ENCODE data around the gene MYH10.
"Not testable (repeated sequence)": the region's sequence is repeated elsewhere in the genome, so short reads cannot be mapped to it uniquely, and the experiment has no call there.

Gene MYH10

DNA sequence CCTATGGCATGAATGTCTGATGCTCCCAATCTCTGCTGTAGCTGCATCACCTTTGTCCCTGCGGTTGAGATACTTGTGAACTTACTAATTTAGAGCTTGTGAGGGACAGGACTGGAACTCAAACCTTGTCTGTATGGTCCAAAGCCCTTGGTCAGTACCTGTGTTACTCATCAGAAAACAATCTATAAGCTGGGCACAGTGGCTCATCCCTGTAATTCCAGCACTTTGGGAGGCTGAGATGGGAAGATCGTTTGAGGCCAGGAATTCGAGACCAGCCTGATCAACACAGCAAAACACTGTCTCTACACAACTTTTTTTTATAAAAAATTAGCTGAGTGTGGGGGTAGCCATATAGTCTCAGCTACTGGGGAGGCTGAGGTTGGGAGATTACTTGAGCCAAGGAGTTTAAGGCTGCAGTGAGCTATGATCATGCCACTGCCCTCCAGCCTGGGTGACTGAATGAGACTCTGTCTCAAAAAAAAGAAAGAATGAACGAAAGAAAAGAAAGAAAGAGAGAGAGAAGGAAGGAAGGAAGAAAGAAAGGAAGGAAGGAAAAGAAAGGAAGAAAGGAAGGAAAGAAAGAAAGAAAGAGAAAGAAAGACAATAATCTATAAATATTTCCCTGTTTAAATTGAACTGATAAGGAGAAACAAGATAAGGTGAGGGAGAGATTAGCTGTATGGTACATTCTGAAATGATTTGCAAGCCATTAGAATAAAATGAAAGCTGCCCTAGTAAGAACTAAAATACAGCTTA, 31.7 kb upstream of the MYH10 start:
- Histone ChIP-seq H3K9ac (ENCODE audit: low read length) (no peak overlapping the region), H3K9me2 (ENCODE audit: low read depth, low read length) (no peaks in the 10 kb centered on the region), H3K4me2 (ENCODE audit: low read length) (no peak overlapping the region), H3K36me3 (ENCODE audit: insufficient read depth, low read length) (no peaks in the 10 kb centered on the region), H3K9me3 (ENCODE audit: low read length) (no peaks in the 10 kb centered on the region), H2AFZ (ENCODE audit: low read length) (no peak overlapping the region), H3K27me3 (ENCODE audit: insufficient read depth, low read length) (no peaks in the 10 kb centered on the region), H3K27ac (ENCODE audit: low read depth, low read length, poor library complexity, severe bottlenecking) (no peak overlapping the region), H3K4me3 (ENCODE audit: low read depth, low read length, poor library complexity, severe bottlenecking) (no peak overlapping the region), H3K79me2 (ENCODE audit: insufficient read depth, low read length) (no peaks in the 10 kb centered on the region), H4K20me1 (ENCODE audit: insufficient read depth, low read length) (no peaks in the 10 kb centered on the region), H3K4me1 (ENCODE audit: insufficient read depth, low read length, severe bottlenecking) (no peaks in the 10 kb centered on the region), H3F3A (ENCODE audit: insufficient read depth, low read length) (no peaks in the 10 kb centered on the region)
- TF ChIP-seq EZH2 (IDR thresholded peaks at IDR 0.05; ENCODE audit: borderline replicate concordance, low read length), result no peak
- TF ChIP-seq, protein P1, sequence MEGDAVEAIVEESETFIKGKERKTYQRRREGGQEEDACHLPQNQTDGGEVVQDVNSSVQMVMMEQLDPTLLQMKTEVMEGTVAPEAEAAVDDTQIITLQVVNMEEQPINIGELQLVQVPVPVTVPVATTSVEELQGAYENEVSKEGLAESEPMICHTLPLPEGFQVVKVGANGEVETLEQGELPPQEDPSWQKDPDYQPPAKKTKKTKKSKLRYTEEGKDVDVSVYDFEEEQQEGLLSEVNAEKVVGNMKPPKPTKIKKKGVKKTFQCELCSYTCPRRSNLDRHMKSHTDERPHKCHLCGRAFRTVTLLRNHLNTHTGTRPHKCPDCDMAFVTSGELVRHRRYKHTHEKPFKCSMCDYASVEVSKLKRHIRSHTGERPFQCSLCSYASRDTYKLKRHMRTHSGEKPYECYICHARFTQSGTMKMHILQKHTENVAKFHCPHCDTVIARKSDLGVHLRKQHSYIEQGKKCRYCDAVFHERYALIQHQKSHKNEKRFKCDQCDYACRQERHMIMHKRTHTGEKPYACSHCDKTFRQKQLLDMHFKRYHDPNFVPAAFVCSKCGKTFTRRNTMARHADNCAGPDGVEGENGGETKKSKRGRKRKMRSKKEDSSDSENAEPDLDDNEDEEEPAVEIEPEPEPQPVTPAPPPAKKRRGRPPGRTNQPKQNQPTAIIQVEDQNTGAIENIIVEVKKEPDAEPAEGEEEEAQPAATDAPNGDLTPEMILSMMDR (IDR thresholded peaks at IDR 0.05; ENCODE audit: low read length), result no peak

DNA sequence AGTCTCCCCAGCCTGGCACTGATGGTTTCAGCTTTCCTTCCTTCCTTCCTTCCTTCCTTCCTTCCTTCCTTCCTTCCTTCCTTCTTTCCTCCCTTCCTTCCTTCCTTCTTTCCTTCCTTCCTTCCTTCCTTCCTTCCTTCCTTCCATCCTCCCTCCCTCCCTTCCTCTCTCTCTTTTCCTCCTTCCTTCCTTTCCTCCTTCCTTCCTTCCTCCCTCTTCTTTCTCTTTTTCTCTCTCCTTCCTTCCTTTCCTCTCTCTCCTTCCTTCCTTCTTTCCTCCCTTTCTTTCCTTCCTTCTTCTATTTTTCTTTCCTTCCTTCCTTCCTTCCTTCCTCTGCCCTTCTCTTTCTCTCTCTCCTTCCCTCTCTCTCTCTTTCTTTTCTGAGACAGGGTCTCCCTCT, 30.2 kb upstream of the MYH10 start:
- H3K79me2 ChIP-seq (ENCODE audit: insufficient read depth, low read length); H3K9me3 ChIP-seq (ENCODE audit: low read length); H4K20me1 ChIP-seq (ENCODE audit: insufficient read depth, low read length); H3K36me3 ChIP-seq (ENCODE audit: insufficient read depth, low read length); H3K9me2 ChIP-seq (ENCODE audit: low read depth, low read length); H3K27me3 ChIP-seq (ENCODE audit: insufficient read depth, low read length); H3K9ac ChIP-seq (ENCODE audit: low read length); H3K4me3 ChIP-seq (ENCODE audit: low read depth, low read length, poor library complexity, severe bottlenecking); H3K4me2 ChIP-seq (ENCODE audit: low read length); H3K4me1 ChIP-seq (ENCODE audit: insufficient read depth, low read length, severe bottlenecking); H2AFZ ChIP-seq (ENCODE audit: low read length); H3F3A ChIP-seq (ENCODE audit: insufficient read depth, low read length); H3K27ac ChIP-seq (ENCODE audit: low read depth, low read length, poor library complexity, severe bottlenecking): not testable (repeated sequence)

DNA sequence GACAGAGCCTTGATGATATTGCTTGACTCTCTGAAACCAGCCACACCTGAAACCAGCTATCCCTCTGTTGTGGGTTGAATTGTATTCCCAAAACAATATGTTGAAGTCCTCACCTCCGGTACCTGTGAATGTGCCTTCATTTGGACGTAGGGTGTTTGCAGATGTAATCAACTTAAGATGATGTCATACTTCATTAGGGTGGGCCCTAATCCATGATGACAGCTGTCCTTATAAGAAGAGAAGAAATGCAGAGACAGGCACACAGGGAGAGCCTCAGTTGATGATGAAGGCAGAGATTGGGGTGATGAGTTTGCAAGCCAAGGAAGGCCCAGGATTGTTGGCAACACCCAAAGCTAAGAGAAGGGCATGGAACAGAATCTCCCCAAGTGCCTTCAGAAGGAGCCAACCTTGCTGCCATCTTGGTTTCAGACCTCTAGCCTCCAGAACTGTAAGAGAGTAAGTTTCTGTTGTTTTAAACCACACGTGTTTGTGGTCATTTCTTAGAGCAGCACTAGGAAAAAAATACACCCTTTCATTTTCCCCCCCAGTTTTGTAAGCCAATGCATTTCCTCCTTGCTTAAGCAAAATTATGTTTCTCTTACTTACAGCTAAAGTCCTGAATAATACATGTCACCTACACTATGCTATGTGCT, 29.4 kb upstream of the MYH10 start:
- Histone ChIP-seq H3K9me2 (ENCODE audit: low read depth, low read length) (no peaks in the 10 kb centered on the region), H4K20me1 (ENCODE audit: insufficient read depth, low read length) (no peaks in the 10 kb centered on the region), H3K4me3 (ENCODE audit: low read depth, low read length, poor library complexity, severe bottlenecking) (no peak overlapping the region), H3K27me3 (ENCODE audit: insufficient read depth, low read length) (no peaks in the 10 kb centered on the region; the same call in 1 of the 2 replicates), H3K9me3 (ENCODE audit: low read length) (no peaks in the 10 kb centered on the region), H3F3A (ENCODE audit: insufficient read depth, low read length) (no peaks in the 10 kb centered on the region), H3K79me2 (ENCODE audit: insufficient read depth, low read length) (no peaks in the 10 kb centered on the region), H2AFZ (ENCODE audit: low read length) (no peak overlapping the region), H3K4me2 (ENCODE audit: low read length) (no peak overlapping the region), H3K36me3 (ENCODE audit: insufficient read depth, low read length) (no peaks in the 10 kb centered on the region), H3K4me1 (ENCODE audit: insufficient read depth, low read length, severe bottlenecking) (no peaks in the 10 kb centered on the region), H3K27ac (ENCODE audit: low read depth, low read length, poor library complexity, severe bottlenecking) (no peak overlapping the region), H3K9ac (ENCODE audit: low read length) (no peak overlapping the region)
- no peak for TF ChIP-seq EZH2 (IDR thresholded peaks at IDR 0.05; ENCODE audit: borderline replicate concordance, low read length)
- TF ChIP-seq, protein P1 (IDR thresholded peaks at IDR 0.05; ENCODE audit: low read length), result no peak

Measured in OCI-LY1 (cell line).